Thyroid gland (tissue), 4 donors: ENCODE data around the gene DHRS3.

Experiments used
- CTCF ChIP-seq, 6 experiments: fragments of 200-600 bp in 3 of 6; fragments of 450-650 bp in 3 of 6; sonication (generic) in 3 of 6; IDR thresholded peaks; one replicate each; pipeline ENCODE4 v1.5.1; 2016 to 2019; ENCODE audit warnings: antibody characterized with exemption in 6 of 6, mild to moderate bottlenecking in 2 of 6, inconsistent platforms in 1 of 6, moderate library complexity in 1 of 6
- POLR2A ChIP-seq, 2 donors: fragments of 450-650 bp; IDR thresholded peaks; one replicate each; pipeline ENCODE4 v1.6.1; 2017; ENCODE audit warnings: antibody characterized with exemption in 2 of 2, mild to moderate bottlenecking in 2 of 2, moderate library complexity in 1 of 2

- TF ChIP-seq CTCF (IDR thresholded peaks at IDR 0.05) (no peak), POLR2A (IDR thresholded peaks at IDR 0.05) (peak in 1 of 2 donors; percentile 36)
Observed at GRCh38 chr1:12527564-12527963, 90.4 kb downstream of the DHRS3 start.
